Uterus (tissue), 4 donors: ENCODE data around the gene EIF4ENIF1. TPM values are rescaled to one million over a fixed set of nuclear protein-coding genes. Genes with fewer than 3 reads are reported as not detected.
A peak's percentile ranks its signal among the peaks of the same experiment; 100 is the strongest.
"Not testable (repeated sequence)": the region's sequence is repeated elsewhere in the genome, so short reads cannot be mapped to it uniquely, and the experiment has no call there.

Experiments
- DNase-seq, 2 donors: peaks; one replicate each; pipeline ENCODE4 v3.0.0-alpha.2; 2019 to 2020
- H3K27ac ChIP-seq, 2 donors: fragments of 200-600 bp; sonication (generic); 1 replicate in 1 of 2; 2 replicates in 1 of 2; pipeline ENCODE4 v1.5.1; 2016 to 2018
- H3K27me3 ChIP-seq, 2 donors: fragments of 200-600 bp; sonication (generic); one replicate each; pipeline ENCODE4 v1.5.1; 2018 to 2019; ENCODE audit warnings: control low read depth in 1 of 2
- H3K36me3 ChIP-seq, 2 donors: fragments of 200-600 bp; sonication (generic); one replicate each; pipeline ENCODE4 v1.5.1; 2019; ENCODE audit warnings: control low read depth in 1 of 2
- H3K4me1 ChIP-seq, 2 donors: fragments of 200-600 bp; sonication (generic); one replicate each; pipeline ENCODE4 v1.5.1; 2018 to 2019; ENCODE audit warnings: control low read depth in 1 of 2
- H3K4me3 ChIP-seq, 2 donors: fragments of 200-600 bp; sonication (generic); 1 replicate in 1 of 2; 2 replicates in 1 of 2; pipeline ENCODE4 v1.5.1; 2018 to 2019; ENCODE audit warnings: mild to moderate bottlenecking in 1 of 2
- H3K9me3 ChIP-seq, 2 donors: fragments of 200-600 bp; sonication (generic); one replicate each; pipeline ENCODE4 v1.5.1; 2019; ENCODE audit warnings: control low read depth in 1 of 2
- POLR2A ChIP-seq, 2 donors: fragments of 450-650 bp; IDR thresholded peaks; one replicate each; pipeline ENCODE4 v1.6.1; 2016; ENCODE audit warnings: antibody characterized with exemption in 2 of 2, mild to moderate bottlenecking in 1 of 2, moderate library complexity in 1 of 2
- intact Hi-C: fragments of 100-400 bp; cut with DNase I; formaldehyde crosslinking; loops from one replicate; pipeline ENCODE4 v1.15.1; 2023; ENCODE audit warnings: low total_unique reads
- total RNA-seq, 4 donors: library from RNA; depleted of rRNA in 3 of 4; stranded (reverse); fragments of >200 nt in 3 of 4; gene quantifications; one replicate each; pipeline versions ENCODE4 v1.1.0 to v1.2.4, GENCODE V29; 2014 to 2023
- TF ChIP-seq, protein P1 (sequence below), 4 experiments: fragments of 200-600 bp in 2 of 4; fragments of 450-650 bp in 2 of 4; sonication (generic) in 2 of 4; IDR thresholded peaks; one replicate each; pipeline ENCODE4 v1.5.1; 2016 to 2019; ENCODE audit warnings: antibody characterized with exemption in 4 of 4, mild to moderate bottlenecking in 2 of 4, moderate library complexity in 1 of 4
- donor health status: DM: yes; HTN: yes; CAD: no.

Gene EIF4ENIF1
- total RNA-seq, 4 donors from 2014 or later, result 19.0 to 95.8 (median 47.3) TPM

GRCh38 chr22:31497148-31497938 is 7.7 kb upstream of the EIF4ENIF1 start:
- Histone ChIP-seq H3K4me3 (peak overlapping the region; percentile 53 to 58), H3K4me1 (peaks cover 0 to 6% of the 10 kb centered on the region in 2 donors), H3K9me3 (no peaks in the 10 kb centered on the region), H3K36me3 (no peaks in the 10 kb centered on the region), H3K27me3 (no peaks in the 10 kb centered on the region), H3K27ac (peak overlapping the region; percentile 72 to 73)
- TF ChIP-seq POLR2A (IDR thresholded peaks at IDR 0.05), result no peak
- TF ChIP-seq, protein P1, sequence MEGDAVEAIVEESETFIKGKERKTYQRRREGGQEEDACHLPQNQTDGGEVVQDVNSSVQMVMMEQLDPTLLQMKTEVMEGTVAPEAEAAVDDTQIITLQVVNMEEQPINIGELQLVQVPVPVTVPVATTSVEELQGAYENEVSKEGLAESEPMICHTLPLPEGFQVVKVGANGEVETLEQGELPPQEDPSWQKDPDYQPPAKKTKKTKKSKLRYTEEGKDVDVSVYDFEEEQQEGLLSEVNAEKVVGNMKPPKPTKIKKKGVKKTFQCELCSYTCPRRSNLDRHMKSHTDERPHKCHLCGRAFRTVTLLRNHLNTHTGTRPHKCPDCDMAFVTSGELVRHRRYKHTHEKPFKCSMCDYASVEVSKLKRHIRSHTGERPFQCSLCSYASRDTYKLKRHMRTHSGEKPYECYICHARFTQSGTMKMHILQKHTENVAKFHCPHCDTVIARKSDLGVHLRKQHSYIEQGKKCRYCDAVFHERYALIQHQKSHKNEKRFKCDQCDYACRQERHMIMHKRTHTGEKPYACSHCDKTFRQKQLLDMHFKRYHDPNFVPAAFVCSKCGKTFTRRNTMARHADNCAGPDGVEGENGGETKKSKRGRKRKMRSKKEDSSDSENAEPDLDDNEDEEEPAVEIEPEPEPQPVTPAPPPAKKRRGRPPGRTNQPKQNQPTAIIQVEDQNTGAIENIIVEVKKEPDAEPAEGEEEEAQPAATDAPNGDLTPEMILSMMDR (IDR thresholded peaks at IDR 0.05), result no peak
- intact Hi-C loops, result no loop called here
- no peak for DNase-seq

DNA sequence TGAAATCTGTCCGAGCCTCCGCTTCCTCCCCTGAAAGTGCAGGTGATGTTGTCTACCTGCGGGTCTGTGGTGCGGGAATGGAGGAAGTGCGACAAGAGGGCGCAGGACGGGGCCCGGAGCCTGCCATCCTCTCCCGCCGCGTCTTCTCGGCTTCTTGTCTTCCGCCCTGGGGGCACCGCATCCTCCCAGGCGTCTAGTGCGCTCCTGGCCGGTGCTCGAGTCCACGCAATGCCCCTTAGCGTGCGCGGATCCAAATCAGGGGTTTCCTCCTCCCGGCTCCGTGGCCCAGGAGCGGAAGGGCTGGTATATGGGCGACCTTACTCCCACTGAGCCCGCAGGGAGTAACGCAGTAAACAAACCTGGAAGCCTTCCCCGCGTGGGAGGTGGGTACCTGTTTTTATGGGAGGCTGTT is 7.1 kb upstream of the EIF4ENIF1 start:
- no peaks in the 10 kb centered on the region for H3K27me3 ChIP-seq
- intact Hi-C loops, result no loop called here
- peak overlapping the region; percentile 72 to 73 for H3K27ac ChIP-seq
- no peaks in the 10 kb centered on the region for H3K9me3 ChIP-seq
- DNase-seq, result no peak
- TF ChIP-seq, protein P1 (IDR thresholded peaks at IDR 0.05), result no peak
- no peak for TF ChIP-seq POLR2A (IDR thresholded peaks at IDR 0.05)
- no peaks in the 10 kb centered on the region for H3K36me3 ChIP-seq
- peak overlapping the region; percentile 53 to 58 for H3K4me3 ChIP-seq
- peaks cover 0 to 6% of the 10 kb centered on the region in 2 donors for H3K4me1 ChIP-seq

DNA sequence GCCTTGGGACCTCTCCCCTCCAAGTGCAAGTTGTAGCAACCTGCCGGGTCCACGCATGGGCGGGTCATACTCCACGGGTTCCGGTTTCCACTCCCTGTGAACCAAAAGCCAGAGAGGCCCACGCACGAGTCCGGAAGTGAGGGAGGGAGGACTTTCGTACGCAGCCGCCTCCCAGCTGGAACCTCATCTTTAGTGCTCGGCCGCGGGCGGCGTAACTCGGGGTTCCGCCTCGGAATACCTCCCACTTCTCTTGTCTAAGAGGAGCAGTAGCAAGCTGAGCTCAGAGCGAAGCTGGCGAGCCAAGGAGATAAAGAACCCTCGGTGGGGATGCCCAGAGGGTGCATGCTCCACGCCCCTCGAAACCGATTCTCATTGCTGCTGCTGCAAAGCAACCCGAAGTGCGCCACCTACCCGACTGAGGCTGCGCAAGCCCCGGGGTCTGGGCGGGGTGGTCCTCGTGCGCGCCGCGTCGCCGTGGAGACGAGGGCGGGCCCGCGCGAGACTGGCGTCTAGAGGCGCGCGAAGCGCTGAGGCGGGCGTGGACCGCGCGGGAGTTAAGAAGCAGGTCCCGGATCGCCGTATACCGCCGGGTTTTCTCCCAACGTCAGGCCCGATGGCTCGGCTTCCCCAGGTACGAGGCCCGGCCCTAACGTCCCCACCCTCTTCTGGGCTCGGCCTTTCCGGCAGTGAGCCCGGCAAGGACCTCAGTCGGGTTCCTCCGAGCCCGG is 6.5 kb upstream of the EIF4ENIF1 start, which contains the start of gene SFI1:
SFI1 (plus strand) TSS at position 530 of the 728 bp plus-strand sequence. CDS start 11,749 bp downstream, outside the sequence.
- peak within 1 kb of the TSS; percentile 53 to 58 for H3K4me3 ChIP-seq
- intact Hi-C loops, result no loop called here
- TF ChIP-seq, protein P1 (IDR thresholded peaks at IDR 0.05), result peak in 3 of 4 experiments; percentile 23 to 52 (median 29)
- TF ChIP-seq POLR2A (IDR thresholded peaks at IDR 0.05), result peak; percentile 33 to 58

GRCh38 chr22:31495343-31495742 is 5.7 kb upstream of the EIF4ENIF1 start:
- Histone ChIP-seq H3K27ac (peak overlapping the region; percentile 72 to 73), H3K27me3 (no peaks in the 10 kb centered on the region), H3K36me3 (no peaks in the 10 kb centered on the region), H3K4me3 (peak overlapping the region; percentile 53 to 58), H3K9me3 (no peaks in the 10 kb centered on the region), H3K4me1 (peaks cover 0 to 9% of the 10 kb centered on the region in 2 donors)
- intact Hi-C loops, result no loop called here
- TF ChIP-seq POLR2A (IDR thresholded peaks at IDR 0.05), result no peak
- TF ChIP-seq, protein P1 (IDR thresholded peaks at IDR 0.05), result no peak
- DNase-seq, result no peak

More for the DNA sequence above, 6.5 kb upstream of the EIF4ENIF1 start, which contains the start of gene SFI1:
- Histone ChIP-seq H3K27me3 (no peaks in the 10 kb centered on the region), H3K27ac (peak within 1 kb of the TSS; percentile 72 to 73), H3K4me1 (peaks cover 0 to 6% of the 10 kb centered on the region in 2 donors), H3K36me3 (no peaks in the 10 kb centered on the region), H3K9me3 (no peaks in the 10 kb centered on the region)
- peak; percentile 88 to 92 for DNase-seq

GRCh38 chr22:31493355-31493754 is 3.7 kb upstream of the EIF4ENIF1 start:
- H3K4me1 ChIP-seq, H3K4me3 ChIP-seq, DNase-seq, intact Hi-C loops, H3K27ac ChIP-seq, H3K9me3 ChIP-seq, H3K36me3 ChIP-seq, H3K27me3 ChIP-seq: not testable (repeated sequence)
